ENCODE results near the gene RALA. TPM values are rescaled to one million over a fixed set of nuclear protein-coding genes. Genes with fewer than 3 reads are reported as not detected.
"Not testable (repeated sequence)": the region's sequence is repeated elsewhere in the genome, so short reads cannot be mapped to it uniquely, and the experiment has no call there.

RALA gene
- total and polyA plus RNA-seq, 5 donors from 2014 or later = 22.4 to 71.2 (median 57.1) TPM

GRCh38 chr7:39749177-39749576 lies 125.8 kb downstream of the RALA start:
- ATAC-seq (ENCODE audit: low read depth in 2 of 2) (no peak), DNase-seq (no peak)
- Histone ChIP-seq H3K4me3 (ENCODE audit: low read depth, low read length) (no peak overlapping the region), H3K4me1 (ENCODE audit: control insufficient read depth, insufficient read depth, low read length, poor library complexity, severe bottlenecking) (no peaks in the 10 kb centered on the region), H3K27ac (ENCODE audit: insufficient read depth, low read length, poor library complexity, severe bottlenecking) (no peak overlapping the region), H3K36me3 (ENCODE audit: control insufficient read depth, insufficient read depth, low read length) (no peaks in the 10 kb centered on the region), H3K27me3 (ENCODE audit: control insufficient read depth, insufficient read depth, low read length) (no peaks in the 10 kb centered on the region), H3K9me3 (ENCODE audit: control insufficient read depth in 2 of 2, low read length in 2 of 2) (no peaks in the 10 kb centered on the region)
- Mint-ChIP-seq H3K4me3 (no peak overlapping the region), H3K27ac (no peak overlapping the region), H3K36me3 (peaks cover 11% of the 10 kb centered on the region), H3K27me3 (peaks cover 4% of the 10 kb centered on the region), H3K4me1 (peaks cover 3 to 28% (median 9%) of the 10 kb centered on the region in 4 donors), H3K9me3 (no peaks in the 10 kb centered on the region)

DNA sequence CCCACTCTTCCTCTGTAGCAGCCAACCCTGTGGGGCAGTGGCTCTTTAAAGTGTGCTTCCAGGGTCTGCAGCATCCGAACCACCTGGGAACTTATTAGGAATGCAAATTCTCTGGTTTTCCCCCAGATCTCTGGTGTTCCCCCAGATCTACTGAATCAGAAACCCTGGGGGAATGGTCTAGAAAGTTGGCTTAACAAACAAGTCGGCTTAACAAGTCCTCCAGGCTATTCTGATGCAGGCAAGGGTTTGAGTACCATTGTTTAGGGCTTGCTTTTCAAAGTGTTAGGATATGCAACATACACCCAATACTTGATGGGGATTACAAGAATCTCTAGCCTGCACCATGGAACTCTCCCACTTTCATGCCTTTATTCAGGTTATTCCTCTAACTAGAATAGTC lies 126.3 kb downstream of the RALA start:
- H3K27ac Mint-ChIP-seq = no peak overlapping the region
- H3K36me3 Mint-ChIP-seq = peaks cover 11% of the 10 kb centered on the region
- ATAC-seq (ENCODE audit: low read depth in 2 of 2) (no peak), DNase-seq (no peak)
- no peaks in the 10 kb centered on the region for H3K36me3 ChIP-seq (ENCODE audit: control insufficient read depth, insufficient read depth, low read length)
- peaks cover 4% of the 10 kb centered on the region for H3K27me3 Mint-ChIP-seq
- H3K9me3 ChIP-seq (ENCODE audit: control insufficient read depth in 2 of 2, low read length in 2 of 2) = no peaks in the 10 kb centered on the region
- no peaks in the 10 kb centered on the region for H3K9me3 Mint-ChIP-seq
- peaks cover 3 to 23% (median 9%) of the 10 kb centered on the region in 4 donors for H3K4me1 Mint-ChIP-seq
- no peak overlapping the region for H3K27ac ChIP-seq (ENCODE audit: insufficient read depth, low read length, poor library complexity, severe bottlenecking)
- H3K4me3 ChIP-seq (ENCODE audit: low read depth, low read length) = no peak overlapping the region
- H3K4me3 Mint-ChIP-seq = no peak overlapping the region
- H3K4me1 ChIP-seq (ENCODE audit: control insufficient read depth, insufficient read depth, low read length, poor library complexity, severe bottlenecking) = no peaks in the 10 kb centered on the region
- H3K27me3 ChIP-seq (ENCODE audit: control insufficient read depth, insufficient read depth, low read length) = no peaks in the 10 kb centered on the region

- no peak overlapping the region for H3K27ac ChIP-seq (ENCODE audit: insufficient read depth, low read length, poor library complexity, severe bottlenecking)
- no peak for DNase-seq
- peak overlapping the region in 1 of 3 donors; percentile 29 for H3K27ac Mint-ChIP-seq
- H3K4me3 Mint-ChIP-seq = no peak overlapping the region
- H3K4me3 ChIP-seq (ENCODE audit: low read depth, low read length) = no peak overlapping the region
- no peak for ATAC-seq (ENCODE audit: low read depth in 2 of 2)
- H3K4me1 ChIP-seq (ENCODE audit: control insufficient read depth, insufficient read depth, low read length, poor library complexity, severe bottlenecking) = no peaks in the 10 kb centered on the region
- H3K27me3 Mint-ChIP-seq = peaks cover 4% of the 10 kb centered on the region
- no peaks in the 10 kb centered on the region for H3K9me3 ChIP-seq (ENCODE audit: control insufficient read depth in 2 of 2, low read length in 2 of 2)
- no peaks in the 10 kb centered on the region for H3K9me3 Mint-ChIP-seq
- no peaks in the 10 kb centered on the region for H3K36me3 ChIP-seq (ENCODE audit: control insufficient read depth, insufficient read depth, low read length)
- peaks cover 11% of the 10 kb centered on the region for H3K36me3 Mint-ChIP-seq
- H3K27me3 ChIP-seq (ENCODE audit: control insufficient read depth, insufficient read depth, low read length) = no peaks in the 10 kb centered on the region
- peaks cover 3 to 17% (median 9%) of the 10 kb centered on the region in 4 donors for H3K4me1 Mint-ChIP-seq
Observed at GRCh38 chr7:39750253-39751077, 127.1 kb downstream of the RALA start.

GRCh38 chr7:39753237-39753636 lies 129.9 kb downstream of the RALA start:
- peaks cover 0 to 11% (median 6%) of the 10 kb centered on the region in 4 donors for H3K4me1 Mint-ChIP-seq
- H3K27ac ChIP-seq (ENCODE audit: insufficient read depth, low read length, poor library complexity, severe bottlenecking); H3K27ac Mint-ChIP-seq; H3K4me3 ChIP-seq (ENCODE audit: low read depth, low read length); H3K36me3 ChIP-seq (ENCODE audit: control insufficient read depth, insufficient read depth, low read length); H3K4me3 Mint-ChIP-seq; H3K9me3 ChIP-seq (ENCODE audit: control insufficient read depth in 2 of 2, low read length in 2 of 2); H3K9me3 Mint-ChIP-seq; H3K27me3 ChIP-seq (ENCODE audit: control insufficient read depth, insufficient read depth, low read length); H3K27me3 Mint-ChIP-seq; H3K4me1 ChIP-seq (ENCODE audit: control insufficient read depth, insufficient read depth, low read length, poor library complexity, severe bottlenecking); ATAC-seq (ENCODE audit: low read depth in 2 of 2); DNase-seq: not testable (repeated sequence)
- H3K36me3 Mint-ChIP-seq = peaks cover 19% of the 10 kb centered on the region

GRCh38 chr7:39753823-39754325 lies 130.5 kb downstream of the RALA start:
- Mint-ChIP-seq H3K4me1 (peaks cover 0 to 10% (median 6%) of the 10 kb centered on the region in 4 donors), H3K4me3 (no peak overlapping the region), H3K36me3 (peaks cover 19% of the 10 kb centered on the region), H3K27ac (no peak overlapping the region), H3K27me3 (peaks cover 3% of the 10 kb centered on the region), H3K9me3 (no peaks in the 10 kb centered on the region)
- Histone ChIP-seq H3K27ac (ENCODE audit: insufficient read depth, low read length, poor library complexity, severe bottlenecking) (no peak overlapping the region), H3K4me3 (ENCODE audit: low read depth, low read length) (no peak overlapping the region), H3K9me3 (ENCODE audit: control insufficient read depth in 2 of 2, low read length in 2 of 2) (no peaks in the 10 kb centered on the region), H3K4me1 (ENCODE audit: control insufficient read depth, insufficient read depth, low read length, poor library complexity, severe bottlenecking) (no peaks in the 10 kb centered on the region), H3K36me3 (ENCODE audit: control insufficient read depth, insufficient read depth, low read length) (no peaks in the 10 kb centered on the region), H3K27me3 (ENCODE audit: control insufficient read depth, insufficient read depth, low read length) (no peaks in the 10 kb centered on the region)
- DNase-seq (no peak), ATAC-seq (ENCODE audit: low read depth in 2 of 2) (no peak)

- H3K27me3 Mint-ChIP-seq = no peaks in the 10 kb centered on the region
- no peaks in the 10 kb centered on the region for H3K27me3 ChIP-seq (ENCODE audit: control insufficient read depth, insufficient read depth, low read length)
- H3K27ac ChIP-seq (ENCODE audit: insufficient read depth, low read length, poor library complexity, severe bottlenecking) = no peak overlapping the region
- H3K4me1 ChIP-seq (ENCODE audit: control insufficient read depth, insufficient read depth, low read length, poor library complexity, severe bottlenecking) = no peaks in the 10 kb centered on the region
- ATAC-seq (ENCODE audit: low read depth in 2 of 2) = no peak
- H3K9me3 Mint-ChIP-seq = no peaks in the 10 kb centered on the region
- H3K36me3 ChIP-seq (ENCODE audit: control insufficient read depth, insufficient read depth, low read length) = no peaks in the 10 kb centered on the region
- no peaks in the 10 kb centered on the region for H3K9me3 ChIP-seq (ENCODE audit: control insufficient read depth in 2 of 2, low read length in 2 of 2)
- H3K4me1 Mint-ChIP-seq = peaks cover 0 to 5% (median 3%) of the 10 kb centered on the region in 4 donors
- H3K36me3 Mint-ChIP-seq = peaks cover 19% of the 10 kb centered on the region
- no peak overlapping the region for H3K27ac Mint-ChIP-seq
- no peak overlapping the region for H3K4me3 ChIP-seq (ENCODE audit: low read depth, low read length)
- DNase-seq = no peak
- H3K4me3 Mint-ChIP-seq = no peak overlapping the region
Observed at GRCh38 chr7:39754326-39755120, 131.2 kb downstream of the RALA start.

DNA sequence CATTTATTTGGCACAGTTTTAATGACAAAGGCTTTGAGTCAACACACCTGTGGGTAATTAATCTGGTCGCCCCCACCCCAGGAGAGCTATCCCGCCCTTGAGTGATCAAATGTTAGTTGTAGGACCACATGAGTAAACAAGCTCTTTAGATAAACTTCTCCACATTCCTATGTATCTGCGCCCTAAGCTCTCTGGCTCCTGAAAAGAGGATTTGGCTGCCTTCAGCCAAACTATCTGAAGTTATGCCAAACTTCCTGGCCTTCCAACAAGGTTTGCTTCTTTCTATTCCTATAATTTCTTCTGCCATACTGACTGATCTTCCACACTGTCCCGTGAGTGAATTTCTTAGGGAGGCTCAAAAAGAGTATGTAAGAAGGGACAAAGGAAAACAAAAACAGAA lies 134.2 kb downstream of the RALA start:
- no peak overlapping the region for H3K4me3 ChIP-seq (ENCODE audit: low read depth, low read length)
- Mint-ChIP-seq H3K36me3 (peaks cover 22% of the 10 kb centered on the region), H3K27me3 (no peaks in the 10 kb centered on the region), H3K9me3 (no peaks in the 10 kb centered on the region), H3K4me3 (no peak overlapping the region), H3K27ac (no peak overlapping the region), H3K4me1 (peaks cover 0 to 9% (median 4%) of the 10 kb centered on the region in 4 donors)
- H3K36me3 ChIP-seq (ENCODE audit: control insufficient read depth, insufficient read depth, low read length) = no peaks in the 10 kb centered on the region
- H3K9me3 ChIP-seq (ENCODE audit: control insufficient read depth in 2 of 2, low read length in 2 of 2) = no peaks in the 10 kb centered on the region
- DNase-seq (no peak), ATAC-seq (ENCODE audit: low read depth in 2 of 2) (no peak)
- no peak overlapping the region for H3K27ac ChIP-seq (ENCODE audit: insufficient read depth, low read length, poor library complexity, severe bottlenecking)
- no peaks in the 10 kb centered on the region for H3K4me1 ChIP-seq (ENCODE audit: control insufficient read depth, insufficient read depth, low read length, poor library complexity, severe bottlenecking)
- no peaks in the 10 kb centered on the region for H3K27me3 ChIP-seq (ENCODE audit: control insufficient read depth, insufficient read depth, low read length)
